GM23248 (cell line): ENCODE measurements around the gene PIH1D2.

Experiments used
- EZH2 ChIP-seq: fragments of 200-600 bp; sonication (generic); IDR thresholded peaks from 2 replicates; pipeline ENCODE4 v1.6.1; 2018; ENCODE audit warnings: antibody characterized with exemption, mild to moderate bottlenecking; ENCODE audit not compliant: insufficient read depth, poor library complexity, severe bottlenecking
- EZH2phosphoT487 ChIP-seq: fragments of 200-600 bp; sonication (generic); IDR thresholded peaks from 2 replicates; pipeline ENCODE4 v1.6.1; 2018; ENCODE audit warnings: antibody characterized with exemption, moderate library complexity, mild to moderate bottlenecking, low read depth; ENCODE audit not compliant: insufficient read depth

GRCh38 chr11:112024178-112024772 is 49.5 kb downstream of the PIH1D2 start:
- no peak for TF ChIP-seq EZH2
- no peak for TF ChIP-seq EZH2phosphoT487
